DMS153 treated with DMSO at 0.1 percent for 48 hours (cell line): ENCODE results near the gene PRSS2.

Source experiments
- DNase-seq: peaks from one replicate; lab custom pipeline; 2025; ENCODE audit not compliant: unreplicated experiment; lab: John Stamatoyannopoulos, UW

The PRSS2 gene

GRCh38 chr7:142800088-142800487 is 29.3 kb downstream of the PRSS2 start:
- DNase-seq: no peak

DNA sequence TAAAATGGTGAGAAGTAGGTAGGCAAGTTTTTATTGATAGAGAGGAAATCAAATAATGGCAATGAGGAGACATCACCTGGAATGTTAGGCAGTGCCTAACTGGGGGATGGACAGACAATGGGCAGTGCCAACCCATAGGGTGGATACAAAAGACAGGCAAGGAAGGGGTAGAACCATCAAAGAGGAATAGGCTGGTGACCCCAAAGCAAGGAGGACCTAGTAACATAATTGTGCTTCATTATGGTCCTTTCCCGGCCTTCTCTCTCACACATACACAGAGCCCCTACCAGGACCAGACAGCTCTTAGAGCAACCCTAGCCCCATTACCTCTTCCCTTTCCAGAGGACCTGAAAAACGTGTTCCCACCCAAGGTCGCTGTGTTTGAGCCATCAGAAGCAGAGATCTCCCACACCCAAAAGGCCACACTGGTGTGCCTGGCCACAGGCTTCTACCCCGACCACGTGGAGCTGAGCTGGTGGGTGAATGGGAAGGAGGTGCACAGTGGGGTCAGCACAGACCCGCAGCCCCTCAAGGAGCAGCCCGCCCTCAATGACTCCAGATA is 30.0 kb downstream of the PRSS2 start:
- DNase-seq: no peak

DNA sequence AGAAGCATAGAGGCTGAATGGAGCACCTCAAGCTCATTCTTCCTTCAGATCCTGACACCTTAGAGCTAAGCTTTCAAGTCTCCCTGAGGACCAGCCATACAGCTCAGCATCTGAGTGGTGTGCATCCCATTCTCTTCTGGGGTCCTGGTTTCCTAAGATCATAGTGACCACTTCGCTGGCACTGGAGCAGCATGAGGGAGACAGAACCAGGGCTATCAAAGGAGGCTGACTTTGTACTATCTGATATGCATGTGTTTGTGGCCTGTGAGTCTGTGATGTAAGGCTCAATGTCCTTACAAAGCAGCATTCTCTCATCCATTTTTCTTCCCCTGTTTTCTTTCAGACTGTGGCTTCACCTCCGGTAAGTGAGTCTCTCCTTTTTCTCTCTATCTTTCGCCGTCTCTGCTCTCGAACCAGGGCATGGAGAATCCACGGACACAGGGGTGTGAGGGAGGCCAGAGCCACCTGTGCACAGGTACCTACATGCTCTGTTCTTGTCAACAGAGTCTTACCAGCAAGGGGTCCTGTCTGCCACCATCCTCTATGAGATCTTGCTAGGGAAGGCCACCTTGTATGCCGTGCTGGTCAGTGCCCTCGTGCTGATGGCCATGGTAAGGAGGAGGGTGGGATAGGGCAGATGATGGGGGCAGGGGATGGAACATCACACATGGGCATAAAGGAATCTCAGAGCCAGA is 31.0 kb downstream of the PRSS2 start:
- no peak for DNase-seq

DNA sequence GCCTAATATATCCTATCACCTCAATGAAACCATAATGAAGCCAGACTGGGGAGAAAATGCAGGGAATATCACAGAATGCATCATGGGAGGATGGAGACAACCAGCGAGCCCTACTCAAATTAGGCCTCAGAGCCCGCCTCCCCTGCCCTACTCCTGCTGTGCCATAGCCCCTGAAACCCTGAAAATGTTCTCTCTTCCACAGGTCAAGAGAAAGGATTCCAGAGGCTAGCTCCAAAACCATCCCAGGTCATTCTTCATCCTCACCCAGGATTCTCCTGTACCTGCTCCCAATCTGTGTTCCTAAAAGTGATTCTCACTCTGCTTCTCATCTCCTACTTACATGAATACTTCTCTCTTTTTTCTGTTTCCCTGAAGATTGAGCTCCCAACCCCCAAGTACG is 31.5 kb downstream of the PRSS2 start:
- DNase-seq: no peak

GRCh38 chr7:142803901-142804300 is 33.1 kb downstream of the PRSS2 start:
- no peak for DNase-seq

GRCh38 chr7:142804728-142805207 is 34.0 kb downstream of the PRSS2 start:
- DNase-seq: no peak

GRCh38 chr7:142805350-142806021 is 34.7 kb downstream of the PRSS2 start:
- no peak for DNase-seq

GRCh38 chr7:142806022-142806356 is 35.2 kb downstream of the PRSS2 start:
- DNase-seq: no peak

DNA sequence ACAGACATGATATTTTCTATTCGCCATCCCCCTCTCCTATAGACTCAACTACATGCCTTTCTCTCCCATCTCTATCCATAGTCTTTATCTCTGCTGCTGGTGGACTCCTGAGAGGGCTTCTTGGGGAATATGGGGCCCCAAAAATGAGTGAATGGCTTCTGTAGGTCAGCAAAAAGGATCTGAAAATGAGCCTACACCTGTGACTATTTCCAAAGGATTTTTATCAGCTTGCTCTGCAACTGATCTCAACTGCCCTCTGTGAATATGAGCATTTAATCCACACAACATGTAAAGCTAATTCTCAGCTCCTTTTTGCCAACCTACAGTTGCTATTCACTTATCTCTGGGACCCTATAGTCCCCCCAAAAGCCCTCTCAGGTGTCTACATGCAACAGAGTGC is 36.2 kb downstream of the PRSS2 start:
- DNase-seq: no peak

GRCh38 chr7:142807855-142808460 is 37.2 kb downstream of the PRSS2 start:
- no peak for DNase-seq

DNA sequence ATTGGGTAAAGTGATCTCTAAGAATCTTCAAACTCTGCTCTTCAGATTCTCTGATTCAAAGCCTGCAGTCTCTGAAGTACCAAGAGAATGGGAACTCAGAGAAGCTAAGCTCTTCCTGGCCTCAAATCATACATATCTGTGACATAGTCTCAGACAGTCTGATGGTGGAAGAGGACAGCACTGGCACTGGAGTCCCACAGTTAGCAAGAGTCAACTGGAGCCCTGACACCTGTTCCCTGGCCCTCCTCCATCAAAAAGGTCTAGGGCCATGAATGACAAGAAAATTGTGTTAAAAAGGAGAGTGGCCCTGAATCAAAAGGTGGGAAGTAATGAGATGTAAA is 37.7 kb downstream of the PRSS2 start:
- no peak for DNase-seq

DNA sequence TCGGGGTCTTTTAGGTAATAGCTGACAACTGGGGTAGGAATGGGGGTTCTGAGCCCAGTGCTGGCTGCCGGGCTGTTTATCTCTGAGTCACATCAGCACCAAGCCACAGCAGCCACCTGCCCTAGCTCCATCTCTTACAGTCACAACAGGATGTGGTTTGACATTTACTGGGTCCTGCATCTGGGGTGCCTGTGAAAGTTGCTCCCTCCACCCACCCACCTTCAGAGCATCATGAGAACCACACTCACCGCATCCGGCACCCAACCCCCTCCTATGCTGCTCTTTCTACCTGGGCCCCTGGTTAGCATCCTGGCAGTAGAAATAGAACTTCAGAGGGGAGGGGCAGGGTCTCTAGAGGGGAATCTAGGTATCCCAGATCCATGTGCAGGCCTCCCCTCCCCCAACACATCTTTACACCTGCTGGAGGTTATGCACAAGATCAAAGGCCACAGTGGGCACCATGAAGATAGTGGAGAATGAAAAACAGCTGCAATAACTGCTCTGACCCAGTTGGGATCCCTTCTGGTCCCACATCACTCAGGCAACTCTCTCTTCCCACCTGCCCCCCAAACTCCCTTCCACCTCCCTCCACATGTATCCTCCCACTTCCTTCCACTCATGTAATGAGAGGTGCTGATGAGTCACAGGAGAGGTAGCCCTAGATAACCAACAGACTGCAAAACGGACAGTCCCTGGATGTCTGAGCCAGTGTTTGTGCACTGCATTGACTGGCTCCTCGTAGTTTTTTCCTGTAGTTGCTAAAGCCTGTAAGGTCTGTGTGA is 38.2 kb downstream of the PRSS2 start:
- DNase-seq: no peak

DNA sequence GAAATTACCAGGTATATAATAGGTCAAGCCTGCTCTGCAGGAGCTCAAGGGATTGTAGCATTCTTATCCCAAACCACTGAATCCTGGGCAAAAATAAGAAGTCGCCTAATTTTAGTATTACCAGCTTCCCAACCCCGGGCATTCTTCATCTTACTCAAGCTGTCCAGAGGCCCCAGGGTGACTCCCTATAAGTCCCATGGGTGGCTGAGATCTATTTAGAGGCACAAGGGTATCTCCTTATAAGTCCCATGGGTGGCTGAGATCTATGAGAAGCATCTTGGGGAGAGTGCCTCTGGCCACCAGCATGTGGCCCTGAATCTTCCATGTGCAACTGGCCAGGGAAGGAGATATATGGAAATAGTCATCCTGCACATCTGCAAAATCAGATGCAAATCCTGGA is 38.9 kb downstream of the PRSS2 start:
- DNase-seq: no peak

DNA sequence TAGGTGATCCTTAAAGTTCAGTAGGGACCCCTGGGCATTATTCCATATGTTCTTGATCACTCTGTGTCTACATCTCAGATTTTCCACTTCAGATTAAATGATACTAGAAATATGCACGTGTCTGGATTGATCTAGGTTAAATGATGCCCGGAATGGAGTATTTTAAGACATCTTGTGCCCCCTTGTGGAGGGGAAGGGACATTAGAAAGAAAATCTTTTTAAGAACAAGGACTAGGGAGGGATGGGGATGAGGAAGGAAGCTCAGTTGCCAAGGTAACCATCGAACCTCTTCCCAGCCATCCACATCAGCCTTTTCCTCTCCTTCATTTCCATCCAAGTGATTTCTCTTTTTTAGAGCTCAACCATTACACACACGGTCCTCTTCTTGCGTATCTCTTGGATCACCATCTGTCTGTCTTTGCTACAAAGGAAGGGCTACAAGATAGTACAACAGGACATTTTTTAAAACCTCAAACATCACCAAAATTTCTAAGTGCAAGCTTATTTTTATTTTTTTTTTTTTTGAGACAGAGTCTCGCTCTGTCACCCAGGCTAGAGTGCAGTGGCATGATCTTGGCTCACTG is 40.5 kb downstream of the PRSS2 start:
- DNase-seq: peak; percentile 3

DNA sequence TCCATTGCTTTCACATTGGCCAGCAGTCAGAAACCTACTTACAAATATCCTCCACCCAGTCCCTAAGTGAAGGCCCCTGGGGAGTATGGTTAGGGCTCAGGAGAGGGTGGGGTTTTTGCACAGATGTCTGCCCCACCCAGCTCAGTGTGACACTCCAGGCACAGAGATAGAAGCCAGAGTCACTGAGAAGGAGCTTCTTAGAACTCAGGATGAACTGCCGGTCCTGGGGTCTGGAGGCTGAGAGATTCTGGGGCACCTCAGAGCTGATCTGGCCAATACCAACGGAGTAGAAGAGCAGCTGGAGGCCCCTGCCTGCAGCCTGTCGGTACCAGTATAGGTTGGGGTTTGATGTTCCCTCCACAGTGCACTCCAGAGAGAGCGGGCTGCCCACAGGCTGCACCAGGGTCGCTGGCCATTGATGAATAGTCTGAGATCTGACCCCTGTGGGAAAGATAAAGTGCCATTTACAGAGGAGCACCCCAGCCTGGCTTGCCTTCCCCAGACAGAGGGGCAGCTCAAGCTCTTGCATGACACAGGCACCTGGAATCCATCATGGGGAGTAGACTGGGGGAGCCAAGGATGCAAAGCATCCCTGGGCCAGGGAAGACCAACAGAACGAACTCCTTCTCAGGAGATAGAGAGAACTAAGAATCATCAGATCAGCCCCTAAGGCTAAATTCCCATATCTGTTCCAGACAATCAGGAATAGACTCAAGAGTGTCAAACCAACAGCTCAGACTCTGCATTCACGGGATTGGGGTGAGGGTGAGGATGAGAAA is 41.9 kb downstream of the PRSS2 start:
- DNase-seq: no peak

GRCh38 chr7:142813226-142813625 is 42.5 kb downstream of the PRSS2 start:
- no peak for DNase-seq

GRCh38 chr7:142813699-142814098 is 42.9 kb downstream of the PRSS2 start:
- no peak for DNase-seq

GRCh38 chr7:142814451-142814850 is 43.7 kb downstream of the PRSS2 start:
- DNase-seq: no peak

DNA sequence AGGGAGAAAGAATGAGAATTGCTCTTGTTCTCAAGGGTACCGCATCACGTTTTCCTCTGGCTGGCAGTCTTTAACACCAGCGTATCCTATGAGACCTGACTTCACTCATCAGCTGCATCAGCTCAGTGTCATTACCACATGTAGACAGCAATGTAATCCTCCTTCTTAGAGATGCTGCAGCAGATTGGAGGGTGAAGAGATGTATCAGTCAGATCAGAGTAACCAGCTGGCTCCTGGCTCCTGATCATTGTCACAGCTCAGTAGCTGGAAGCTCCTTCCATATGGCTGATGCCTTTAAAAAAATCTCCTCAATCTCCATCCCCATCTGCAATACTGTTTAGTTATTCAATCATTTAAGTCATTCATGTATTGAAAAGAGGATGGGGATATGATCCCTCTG is 44.4 kb downstream of the PRSS2 start:
- DNase-seq: no peak

DNA sequence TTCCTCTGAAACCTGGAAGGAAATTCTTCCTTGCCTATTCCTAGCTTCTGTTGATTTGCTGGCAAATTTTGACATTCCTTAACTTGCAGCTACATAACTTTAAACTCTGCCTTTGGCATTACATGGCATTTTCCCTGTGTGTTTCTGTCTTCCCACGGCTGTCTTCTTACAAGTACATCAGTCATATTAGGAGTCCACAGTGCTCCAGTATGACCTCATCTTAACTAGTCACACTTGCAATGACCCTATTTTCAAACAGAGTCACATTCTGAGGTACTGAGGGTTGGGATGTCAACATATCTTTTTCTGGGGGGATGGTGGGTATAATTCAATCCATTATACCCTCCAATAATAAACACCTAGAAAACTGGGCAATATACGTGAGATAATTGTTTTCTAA is 46.7 kb downstream of the PRSS2 start:
- DNase-seq: no peak
